T-cell (primary cell): ENCODE data around the gene GANAB. TPM values are rescaled to one million over a fixed set of nuclear protein-coding genes. Genes with fewer than 3 reads are reported as not detected.
"Not testable (repeated sequence)": the region's sequence is repeated elsewhere in the genome, so short reads cannot be mapped to it uniquely, and the experiment has no call there.

Experiments used
- ATAC-seq, 4 experiments: fragments of 200-7000 bp in 3 of 4; fragments of 150-1000 bp in 1 of 4; cut with Tn5 transposase; replicated peaks in 1 of 4; 1 replicate in 3 of 4; 2 replicates in 1 of 4; pipeline ENCODE4 v1.10.0; 2021; ENCODE audit warnings: moderate library complexity in 3 of 4, mild to moderate bottlenecking in 2 of 4, moderate number of reproducible peaks in 1 of 4
- CTCF ChIA-PET, 2 donors: fragments of 300-600 bp; sonication (Branson Sonifier 250); formaldehyde crosslinking; loops; one replicate each; lab custom pipeline; 2022; ENCODE audit warnings: antibody characterized with exemption in 2 of 2; lab: Charles Lee
- POLR2A ChIA-PET, 2 donors: fragments of 300-600 bp; sonication (Branson Sonifier 250); formaldehyde crosslinking; loops; one replicate each; lab custom pipeline; 2022; ENCODE audit warnings: antibody characterized with exemption in 2 of 2; lab: Charles Lee
- DNase-seq, 35 experiments: peaks; one replicate each; pipeline versions ENCODE4 v3.0.0 to v3.0.0-alpha.2; 2013 to 2023
- H3K27ac ChIP-seq: one replicate; pipeline ENCODE4 v1.5.1; 2013; ENCODE audit warnings: low read length
- H3K27me3 ChIP-seq, 2 experiments: replicated peaks in 1 of 2; 1 replicate in 1 of 2; 2 replicates in 1 of 2; pipeline versions ENCODE4 v1.6.1 to v1.7.0; 2013; ENCODE audit warnings: low read length in 1 of 2, mixed read lengths in 1 of 2; ENCODE audit not compliant: control insufficient read depth in 2 of 2, insufficient read depth in 2 of 2; ENCODE audit errors: extremely low read depth in 1 of 2
- H3K36me3 ChIP-seq, 2 donors: 1 replicate in 1 of 2; 2 replicates in 1 of 2; pipeline versions ENCODE4 v1.6.1 to v1.7.0; 2013; ENCODE audit warnings: low read length in 1 of 2; ENCODE audit not compliant: control insufficient read depth in 2 of 2, insufficient read depth in 1 of 2; ENCODE audit errors: extremely low read depth in 1 of 2
- H3K4me1 ChIP-seq, 2 experiments: 1 replicate in 1 of 2; 2 replicates in 1 of 2; pipeline versions ENCODE4 v1.6.1 to v1.7.0; 2013; ENCODE audit warnings: low read length in 2 of 2, mixed read lengths in 1 of 2; ENCODE audit not compliant: insufficient read depth in 2 of 2, control insufficient read depth in 1 of 2; ENCODE audit errors: extremely low read depth in 1 of 2
- H3K4me3 ChIP-seq, 2 donors: 1 replicate in 1 of 2; 2 replicates in 1 of 2; pipeline versions ENCODE4 v1.5.1 to v1.7.0; 2013; ENCODE audit warnings: mild to moderate bottlenecking in 2 of 2, low read length in 1 of 2, moderate library complexity in 1 of 2; ENCODE audit not compliant: control insufficient read depth in 1 of 2; ENCODE audit errors: extremely low read depth in 1 of 2
- H3K9me3 ChIP-seq: 2 replicates; pipeline ENCODE4 v1.7.0; 2013
- H3K27ac Mint-ChIP-seq, 2 donors: one replicate each; pipeline ENCODE4 v1.8.0; 2020 to 2021; ENCODE audit warnings: mild to moderate bottlenecking in 2 of 2, mixed read lengths in 2 of 2
- H3K27me3 Mint-ChIP-seq, 2 donors: one replicate each; pipeline ENCODE4 v1.8.0; 2021 to 2022; ENCODE audit warnings: mixed read lengths in 2 of 2
- H3K36me3 Mint-ChIP-seq: one replicate; pipeline ENCODE4 v1.8.0; 2021; ENCODE audit warnings: mixed read lengths
- H3K4me1 Mint-ChIP-seq, 3 donors: one replicate each; pipeline ENCODE4 v1.8.0; 2020 to 2022; ENCODE audit warnings: mixed read lengths in 3 of 3, mild to moderate bottlenecking in 1 of 3
- H3K4me3 Mint-ChIP-seq, 3 donors: one replicate each; pipeline ENCODE4 v1.8.0; 2020 to 2022; ENCODE audit warnings: mild to moderate bottlenecking in 3 of 3, mixed read lengths in 3 of 3, moderate library complexity in 3 of 3
- H3K9me3 Mint-ChIP-seq, 3 donors: one replicate each; pipeline ENCODE4 v1.8.0; 2020 to 2022; ENCODE audit warnings: mixed read lengths in 3 of 3
- WGBS: methylation state at CpG from one replicate; pipeline ENCODE4 v1.1.5; 2013; ENCODE audit warnings: missing lambda C conversion rate; ENCODE audit not compliant: insufficient coverage; 5-methylcytosine and 5-hydroxymethylcytosine counted together
- total RNA-seq, 35 experiments: library from RNA in 6 of 35; stranded (reverse) in 6 of 35; fragments of 120-200 nt in 1 of 35; gene quantifications; one replicate each; pipeline versions ENCODE4 v1.2.1 to v1.2.4 and lab custom pipeline; 2013 to 2026

The GANAB gene
- total RNA-seq, 5 donors from 2014 or later (not counting 1 experiment from before 2014, with no cell fraction given): 216 to 278 (median 257) TPM

DNA sequence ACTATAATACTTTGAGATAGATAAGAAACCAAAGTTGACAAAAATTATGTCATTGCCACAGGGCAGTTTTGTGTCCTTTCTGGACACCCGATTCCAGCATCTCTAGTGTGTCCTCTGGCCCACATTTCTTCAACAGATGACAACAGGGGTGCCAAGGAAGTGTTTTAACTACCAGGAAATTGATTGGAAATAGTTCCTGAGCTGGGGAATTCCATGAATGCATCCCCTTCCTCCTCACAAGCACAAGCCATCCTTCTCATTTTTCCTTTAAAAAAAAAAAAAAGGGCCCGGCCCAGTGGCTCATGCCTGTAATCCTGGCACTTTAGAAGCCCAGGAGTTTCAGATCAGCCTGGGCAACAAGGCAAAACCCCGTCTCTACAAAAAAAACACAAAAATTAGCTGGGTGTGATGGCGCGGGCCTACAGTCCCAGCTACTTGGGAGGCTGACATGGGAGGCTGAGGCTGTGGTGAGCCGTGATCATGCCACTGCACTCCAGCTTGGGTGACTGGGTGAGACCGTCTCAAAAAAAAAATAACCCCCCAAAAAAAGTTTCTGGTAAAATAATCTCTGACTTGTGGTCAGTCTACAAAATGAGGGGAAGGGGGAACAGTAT lies 23.8 kb downstream of the GANAB start:
- CTCF ChIA-PET: interaction anchor here (0.6 to 2.3 kb wide), 8 partner anchors 9 to 72 kb away, joined by 3 to 11 read pairs (median 4); partner anchors contain the start of genes C11orf98 (in 1 of the 2), CSKMT (in 1 of the 2), MTA2 (in 1 of the 2) and ROM1 (in 1 of the 2)
- Mint-ChIP-seq H3K4me3 (peak overlapping the region; percentile 84 to 99 (median 90)), H3K27me3 (no peaks in the 10 kb centered on the region), H3K9me3 (no peaks in the 10 kb centered on the region), H3K36me3 (peaks cover 19% of the 10 kb centered on the region), H3K4me1 (peaks cover 18 to 27% (median 24%) of the 10 kb centered on the region in 3 donors), H3K27ac (peak overlapping the region; percentile 96)
- POLR2A ChIA-PET: interaction anchor here (0.6 to 1.3 kb wide), 10 partner anchors 15 to 132 kb away, joined by 3 to 9 read pairs (median 4); partner anchors contain the start of genes LBHD1 (in 1 of the 2), TUT1 (in 1 of the 2) and UQCC3 (in 1 of the 2)
- H3K27ac ChIP-seq: peak overlapping the region; percentile 85
- no peaks in the 10 kb centered on the region for H3K9me3 ChIP-seq
- no CpG with 5 or more reads among the region's 7 CpGs for WGBS
- no peaks in the 10 kb centered on the region for H3K27me3 ChIP-seq
- DNase-seq (peak in 1 of 35 experiments; percentile 29), ATAC-seq (no peak)
- peaks cover 0 to 24% of the 10 kb centered on the region in 2 donors for H3K36me3 ChIP-seq
- peaks cover 15 to 23% of the 10 kb centered on the region in 2 experiments for H3K4me1 ChIP-seq
- H3K4me3 ChIP-seq: no peak overlapping the region

DNA sequence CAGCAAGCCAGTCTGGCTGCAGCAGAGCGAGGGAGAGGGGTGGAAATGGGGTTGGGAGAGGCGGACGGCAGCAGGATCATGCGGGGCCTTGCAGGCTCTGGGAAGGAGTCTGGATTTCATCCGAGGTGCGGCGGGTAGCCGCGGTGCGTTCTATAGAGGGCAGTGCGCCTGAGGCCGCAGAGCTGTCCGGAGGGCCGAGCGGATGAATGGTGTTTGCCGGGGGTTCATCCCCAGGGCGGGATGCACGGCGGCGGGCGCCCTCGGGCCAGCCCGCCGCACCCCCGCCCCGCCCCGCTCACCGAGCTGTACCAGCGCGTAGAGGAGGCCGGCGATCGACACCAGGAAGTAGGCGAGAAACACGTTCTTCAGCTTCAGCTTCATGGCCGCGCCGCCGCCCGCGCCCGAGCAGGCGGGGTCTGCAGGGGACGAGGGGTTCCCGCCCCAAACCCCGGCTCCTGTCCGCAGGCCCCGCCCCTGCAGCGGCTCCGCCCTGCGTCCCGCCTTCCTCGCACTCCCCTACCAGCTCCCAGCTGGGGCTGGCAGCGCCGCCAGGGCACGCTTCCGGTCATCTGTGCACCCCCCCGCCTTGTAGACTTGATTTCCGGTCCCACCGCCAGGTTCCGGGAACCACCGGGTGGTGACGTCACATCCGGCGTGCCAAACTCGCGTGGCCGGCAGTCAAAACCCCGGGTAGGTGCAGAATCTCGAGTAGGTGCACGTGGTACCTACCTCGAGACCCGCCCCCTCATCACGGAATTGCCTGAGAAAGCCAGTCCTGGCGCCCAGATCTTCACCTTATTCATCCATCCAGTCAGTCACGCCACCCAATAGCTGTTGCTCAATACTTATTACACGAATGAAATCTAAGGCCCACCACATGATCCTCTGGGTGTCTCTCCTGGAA lies 24.6 kb downstream of the GANAB start, which contains the start of gene B3GAT3:
TSS of gene B3GAT3 (minus strand) at position 420 of the 904 bp plus-strand sequence. CDS start at position 381, 39 bp downstream.
- Mint-ChIP-seq H3K4me1 (peaks cover 17 to 27% (median 24%) of the 10 kb centered on the region in 3 donors), H3K4me3 (peak within 1 kb of the TSS; percentile 90 to 99 (median 94)), H3K36me3 (peaks cover 14% of the 10 kb centered on the region), H3K9me3 (no peaks in the 10 kb centered on the region), H3K27me3 (no peaks in the 10 kb centered on the region), H3K27ac (peak within 1 kb of the TSS; percentile 96 to 97)
- POLR2A ChIA-PET: interaction anchor here (0.6 to 1.5 kb wide), 14 partner anchors 17 to 1647 kb away, joined by 3 to 9 read pairs (median 5); partner anchors contain the start of genes C11orf98 (in 1 of the 2), CSKMT (in 1 of the 2), LBHD1 (in 1 of the 2) and TUT1 (in 1 of the 2)
- peaks cover under 1 to 25% of the 10 kb centered on the region in 2 donors for H3K36me3 ChIP-seq
- no peaks in the 10 kb centered on the region for H3K9me3 ChIP-seq
- WGBS: under 1% methylated on average over 76 of the region's 77 CpGs
- DNase-seq (peak; percentile 89 to 99 (median 95)), ATAC-seq (peak; percentile 79 to 84 (median 82))
- CTCF ChIA-PET: interaction anchor here (0.5 to 2.3 kb wide), 10 partner anchors 9 to 233 kb away, joined by 3 to 17 read pairs (median 6); partner anchors contain the start of genes C11orf98 (in 1 of the 2), CSKMT (in 1 of the 2), MTA2 (in 1 of the 2) and ROM1 (in 1 of the 2)
- H3K4me1 ChIP-seq: peaks cover 15 to 27% of the 10 kb centered on the region in 2 experiments
- no peaks in the 10 kb centered on the region for H3K27me3 ChIP-seq
- peak within 1 kb of the TSS; percentile 85 for H3K27ac ChIP-seq
- peak within 1 kb of the TSS; percentile 83 to 95 for H3K4me3 ChIP-seq

DNA sequence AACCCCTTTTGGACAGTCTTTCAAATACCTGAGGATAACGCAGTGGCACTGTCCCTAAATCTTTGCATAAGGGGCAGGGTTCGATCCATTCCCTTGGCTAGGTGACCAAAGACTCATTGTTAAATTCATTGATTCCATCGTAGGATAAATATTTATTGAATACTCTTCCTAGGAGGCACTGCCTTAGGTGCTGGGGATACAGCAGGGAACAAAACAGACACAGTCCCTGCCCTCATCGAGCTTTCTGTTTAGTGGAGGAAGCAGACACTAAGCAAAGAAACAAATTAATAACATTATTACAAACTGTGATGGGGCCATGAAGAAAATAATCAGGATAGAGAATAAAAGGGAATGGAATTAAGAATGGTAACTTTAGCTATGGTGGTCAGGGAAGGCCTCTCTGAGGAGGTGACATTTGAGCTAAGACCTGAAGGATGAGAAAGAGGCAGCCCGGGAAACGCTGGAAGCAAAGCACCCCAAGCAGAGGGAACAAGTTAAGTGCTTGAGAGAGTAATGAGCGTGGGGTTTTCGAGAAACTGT lies 25.3 kb downstream of the GANAB start:
- Histone ChIP-seq H3K4me1 (peaks cover 15 to 27% of the 10 kb centered on the region in 2 experiments), H3K27ac (peak overlapping the region; percentile 85), H3K9me3 (no peaks in the 10 kb centered on the region), H3K27me3 (no peaks in the 10 kb centered on the region), H3K36me3 (peaks cover 6 to 25% of the 10 kb centered on the region in 2 donors), H3K4me3 (peak overlapping the region; percentile 83 to 95)
- peaks cover 17 to 27% (median 24%) of the 10 kb centered on the region in 3 donors for H3K4me1 Mint-ChIP-seq
- ATAC-seq (no peak), DNase-seq (no peak)
- H3K4me3 Mint-ChIP-seq: peak overlapping the region; percentile 90 to 99 (median 94)
- peak overlapping the region; percentile 95 to 97 for H3K27ac Mint-ChIP-seq
- no peaks in the 10 kb centered on the region for H3K27me3 Mint-ChIP-seq
- ChIA-PET CTCF (interaction anchor here in 1 of 2 donors (0.5 to 2.3 kb wide), 8 partner anchors 9 to 198 kb away, joined by 3 to 17 read pairs (median 6); partner anchors contain the start of genes C11orf98, CSKMT and TUT1), POLR2A (interaction anchor here (0.7 to 1.5 kb wide), 4 partner anchors 29 to 233 kb away, joined by 6 to 9 read pairs (median 8); partner anchors contain the start of genes C11orf98 (in 1 of the 2), CSKMT (in 1 of the 2) and TUT1 (in 1 of the 2))
- WGBS: 17% methylated on average over 5 of the region's 8 CpGs
- H3K9me3 Mint-ChIP-seq: no peaks in the 10 kb centered on the region
- H3K36me3 Mint-ChIP-seq: peaks cover 9% of the 10 kb centered on the region

DNA sequence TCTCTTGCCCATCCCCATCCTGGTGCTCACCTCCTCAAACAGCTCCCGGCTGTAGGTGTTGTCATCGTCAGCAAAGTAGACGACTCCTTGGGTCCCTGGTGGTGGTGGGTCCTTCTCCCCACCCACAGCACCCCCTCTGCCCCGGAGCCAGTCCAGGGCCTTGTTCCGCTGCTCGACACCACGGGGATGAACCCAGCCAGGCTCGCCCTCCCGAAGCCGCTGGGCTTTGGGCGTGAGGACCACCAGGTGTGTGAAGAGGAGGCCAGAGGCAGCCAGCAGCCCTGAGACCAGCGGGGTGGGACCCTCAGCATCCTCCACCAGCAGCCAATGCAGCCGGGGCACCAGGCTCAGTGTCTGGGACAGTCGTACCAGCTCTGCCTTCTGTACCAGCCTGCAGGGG lies 29.5 kb downstream of the GANAB start:
- H3K4me3 ChIP-seq, DNase-seq, H3K27me3 ChIP-seq, H3K27ac ChIP-seq, H3K27me3 Mint-ChIP-seq, H3K27ac Mint-ChIP-seq, H3K9me3 ChIP-seq, H3K9me3 Mint-ChIP-seq, POLR2A ChIA-PET, H3K4me3 Mint-ChIP-seq, ATAC-seq: not testable (repeated sequence)
- H3K4me1 Mint-ChIP-seq: peaks cover 25 to 43% (median 35%) of the 10 kb centered on the region in 3 donors
- WGBS: 95% methylated on average over 2 of the region's 14 CpGs
- peaks cover 11% of the 10 kb centered on the region for H3K36me3 Mint-ChIP-seq
- Histone ChIP-seq H3K4me1 (peaks cover 15 to 35% of the 10 kb centered on the region in 2 experiments), H3K36me3 (peaks cover 9 to 22% of the 10 kb centered on the region in 2 donors)
- CTCF ChIA-PET: interaction anchor here in 1 of 2 donors (0.6 kb wide), 1 partner anchor 23 kb away, joined by 8 read pairs; no protein-coding TSS in a partner anchor

DNA sequence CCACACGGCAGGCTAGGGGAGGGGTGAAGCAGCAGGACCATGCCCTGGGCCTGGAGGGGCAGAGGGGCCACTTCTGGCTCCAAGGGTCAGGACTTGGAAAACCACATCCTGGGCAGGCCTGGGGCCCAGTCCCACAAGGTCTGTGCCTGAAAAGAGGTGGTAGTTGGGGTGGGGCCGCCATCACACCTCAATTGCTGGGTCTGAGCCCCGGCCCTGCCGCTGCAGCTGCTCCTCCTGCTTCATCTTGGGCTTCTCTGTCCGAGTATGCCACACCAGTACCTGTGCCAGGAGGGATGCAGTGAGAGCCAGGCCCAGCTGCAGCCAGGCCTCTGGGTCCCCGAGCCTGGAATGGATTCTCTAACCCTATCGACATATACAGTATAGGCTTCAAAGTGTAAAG lies 30.9 kb downstream of the GANAB start:
- Mint-ChIP-seq H3K27me3 (no peaks in the 10 kb centered on the region), H3K4me1 (peaks cover 24 to 46% (median 39%) of the 10 kb centered on the region in 3 donors), H3K4me3 (no peak overlapping the region), H3K9me3 (no peaks in the 10 kb centered on the region), H3K36me3 (peaks cover 12% of the 10 kb centered on the region), H3K27ac (no peak overlapping the region)
- CTCF ChIA-PET: no interaction called here
- no peak overlapping the region for H3K27ac ChIP-seq
- H3K27me3 ChIP-seq: no peaks in the 10 kb centered on the region
- no peak for DNase-seq
- 96% methylated on average over 4 of the region's 7 CpGs for WGBS
- no peak for ATAC-seq
- H3K4me1 ChIP-seq: peaks cover 7 to 36% of the 10 kb centered on the region in 2 experiments
- no peaks in the 10 kb centered on the region for H3K9me3 ChIP-seq
- H3K36me3 ChIP-seq: peaks cover 9 to 26% of the 10 kb centered on the region in 2 donors
- POLR2A ChIA-PET: interaction anchor here in 1 of 2 donors (0.6 kb wide), 1 partner anchor 1187 kb away, joined by 4 read pairs; no protein-coding TSS in a partner anchor
- H3K4me3 ChIP-seq: no peak overlapping the region
